Stimulated activated CD8-positive, alpha-beta memory T cell treated with anti-CD3 and anti-CD28 coated beads, Interleukin-4, amount 100 ng/mL, for 4 hours (primary cell): Measurements from ENCODE around the gene GTF3C1.

Source experiments
- DNase-seq, 2 donors: peaks; one replicate each; pipeline ENCODE4 v3.0.0-alpha.2; 2020; ENCODE audit warnings: low read depth in 2 of 2, low spot score in 1 of 2

The GTF3C1 gene

GRCh38 chr16:27522173-27522707 lies 27.5 kb downstream of the GTF3C1 start:
- DNase-seq: no peak

GRCh38 chr16:27520982-27521673 lies 28.6 kb downstream of the GTF3C1 start:
- no peak for DNase-seq

GRCh38 chr16:27518226-27518625 lies 31.5 kb downstream of the GTF3C1 start:
- no peak for DNase-seq

GRCh38 chr16:27517664-27518063 lies 32.0 kb downstream of the GTF3C1 start:
- no peak for DNase-seq

GRCh38 chr16:27516365-27516764 lies 33.3 kb downstream of the GTF3C1 start:
- DNase-seq: no peak

GRCh38 chr16:27515874-27516353 lies 33.8 kb downstream of the GTF3C1 start:
- DNase-seq: no peak

GRCh38 chr16:27514806-27515205 lies 34.9 kb downstream of the GTF3C1 start:
- no peak for DNase-seq

- DNase-seq: no peak
Observed at GRCh38 chr16:27511657-27512448, 37.9 kb downstream of the GTF3C1 start.

- no peak for DNase-seq
Observed at GRCh38 chr16:27508476-27508875, 41.2 kb downstream of the GTF3C1 start.

- no peak for DNase-seq
Observed at GRCh38 chr16:27506771-27507170, 42.9 kb downstream of the GTF3C1 start.

GRCh38 chr16:27505297-27506236 lies 44.1 kb downstream of the GTF3C1 start:
- DNase-seq: no peak

GRCh38 chr16:27503662-27504061 lies 46.1 kb downstream of the GTF3C1 start:
- DNase-seq: no peak

GRCh38 chr16:27500801-27501200 lies 48.9 kb downstream of the GTF3C1 start:
- no peak for DNase-seq

GRCh38 chr16:27499659-27500055 lies 50.1 kb downstream of the GTF3C1 start:
- no peak for DNase-seq

GRCh38 chr16:27498916-27499658 lies 50.6 kb downstream of the GTF3C1 start:
- DNase-seq: no peak

- no peak for DNase-seq
Observed at GRCh38 chr16:27498031-27498825, 51.5 kb downstream of the GTF3C1 start.

GRCh38 chr16:27495191-27495590 lies 54.5 kb downstream of the GTF3C1 start:
- DNase-seq: no peak

GRCh38 chr16:27492588-27492979 lies 57.1 kb downstream of the GTF3C1 start:
- DNase-seq: no peak

GRCh38 chr16:27491894-27492587 lies 57.7 kb downstream of the GTF3C1 start:
- no peak for DNase-seq
